IPS DF 19.7 (cell line): ENCODE data around the gene AMY2B.
"Not testable (repeated sequence)": the region's sequence is repeated elsewhere in the genome, so short reads cannot be mapped to it uniquely, and the experiment has no call there.

Experiments used
- DNase-seq: peaks from one replicate; pipeline ENCODE4 v3.0.0-alpha.2; 2013; ENCODE audit warnings: low read depth, low spot score

Gene AMY2B

DNA sequence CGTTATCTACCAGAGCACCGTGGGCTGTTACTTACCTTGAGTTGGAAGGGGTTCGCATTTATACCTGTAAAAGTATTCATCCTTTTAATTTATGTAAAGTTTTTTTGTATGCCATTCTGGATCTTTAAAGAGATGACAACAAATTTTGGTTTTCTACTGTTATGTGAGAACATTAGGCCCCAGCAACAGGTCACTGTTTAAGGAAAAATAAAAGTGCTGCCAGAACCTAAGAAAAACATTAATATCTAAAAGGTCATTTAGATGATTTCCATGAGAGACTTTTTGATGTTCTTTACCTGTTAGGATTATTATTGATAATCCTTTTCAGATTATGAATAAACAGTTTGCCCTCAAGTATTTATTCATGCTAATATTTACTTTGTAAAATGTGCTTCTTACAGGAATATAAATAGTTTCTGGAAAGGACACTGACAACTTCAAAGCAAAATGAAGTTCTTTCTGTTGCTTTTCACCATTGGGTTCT lies 45.6 kb downstream of the AMY2B start, which contains the start of gene AMY2A:
Gene AMY2A (plus strand): TSS at position 434 of the 484 bp plus-strand sequence. CDS start 14 bp downstream, at position 448.
- DNase-seq: not testable (repeated sequence)

DNA sequence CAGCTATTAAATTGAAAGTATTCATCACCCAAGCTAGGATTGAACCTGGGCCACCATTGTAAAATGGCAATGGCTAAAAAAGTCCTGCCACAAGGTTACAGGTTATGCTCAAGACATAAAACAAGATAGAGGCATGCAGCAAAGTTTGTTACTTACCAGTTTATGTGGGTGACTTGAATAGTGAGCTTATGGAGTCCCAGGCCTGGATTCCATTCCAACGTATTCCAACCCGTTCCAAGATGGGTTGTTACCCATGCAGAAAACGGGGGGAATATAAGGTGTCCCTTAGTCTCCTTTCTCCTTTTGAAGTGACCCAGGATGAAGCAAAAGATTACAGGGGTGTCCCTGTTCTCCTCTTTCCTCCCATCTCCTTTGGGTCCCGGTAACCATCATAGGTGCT lies 56.0 kb downstream of the AMY2B start:
- not testable (repeated sequence) for DNase-seq
